ENCODE data around the gene MAP1B. TPM values are rescaled to one million over a fixed set of nuclear protein-coding genes. Genes with fewer than 3 reads are reported as not detected.

The MAP1B gene
- total RNA-seq, 4 donors from 2014 or later, result 38.9 to 57.5 (median 44.4) TPM

- intact Hi-C loops (cut with DNase I; ENCODE audit: low total_unique reads) (no loop called here), in situ Hi-C loops (cut with MboI; ENCODE audit: low pct_ligation_motif_present in 1 of 4, low pct_unique_long_range_greater_than_20kb in 1 of 4, low sequenced_read_pairs in 3 of 4) (no loop called here)
- H3K36me3 ChIP-seq, result no peaks in the 10 kb centered on the region
- peaks cover 0 to 13% (median 1%) of the 10 kb centered on the region in 4 donors for H3K4me1 ChIP-seq
- H3K27ac ChIP-seq, result peak overlapping the region; percentile 14 to 62 (median 38)
- TF ChIP-seq EP300 (IDR thresholded peaks at IDR 0.05; ENCODE audit: low read depth), result no peak
- no peak for TF ChIP-seq POLR2AphosphoS5 (IDR thresholded peaks at IDR 0.05)
- no peak overlapping the region for H3K4me3 ChIP-seq
- no peak for DNase-seq
- no peaks in the 10 kb centered on the region for H3K9me3 ChIP-seq
- no peaks in the 10 kb centered on the region for H3K27me3 ChIP-seq
Measured at GRCh38 chr5:72151169-72151568, 43.9 kb downstream of the MAP1B start.

- Histone ChIP-seq H3K27ac (peak overlapping the region; percentile 14 to 62 (median 42)), H3K36me3 (no peaks in the 10 kb centered on the region), H3K9me3 (no peaks in the 10 kb centered on the region), H3K4me1 (peaks cover 0 to 18% (median 1%) of the 10 kb centered on the region in 4 donors), H3K27me3 (no peaks in the 10 kb centered on the region), H3K4me3 (no peak overlapping the region)
- no peak for DNase-seq
- in situ Hi-C loops (cut with MboI; ENCODE audit: low pct_ligation_motif_present in 1 of 4, low pct_unique_long_range_greater_than_20kb in 1 of 4, low sequenced_read_pairs in 3 of 4) (no loop called here), intact Hi-C loops (cut with DNase I; ENCODE audit: low total_unique reads) (no loop called here)
- no peak for TF ChIP-seq CTCF (IDR thresholded peaks at IDR 0.05)
- TF ChIP-seq POLR2AphosphoS5 (IDR thresholded peaks at IDR 0.05), result peak in 2 of 3 donors; percentile 23 to 59
- 52 to 63% methylated on average over 1 of the region's 1 CpG for WGBS, 2 donors (ENCODE audit: low coverage in 1 of 2)
Measured at GRCh38 chr5:72151646-72152045, 44.4 kb downstream of the MAP1B start.

- no peaks in the 10 kb centered on the region for H3K9me3 ChIP-seq
- WGBS, 2 donors (ENCODE audit: low coverage in 1 of 2), result 79 to 100% methylated on average over 1 to 8 of the region's 8 CpGs
- no peak overlapping the region for H3K4me3 ChIP-seq
- peak overlapping the region; percentile 12 to 62 (median 42) for H3K27ac ChIP-seq
- no peaks in the 10 kb centered on the region for H3K27me3 ChIP-seq
- in situ Hi-C loops (cut with MboI; ENCODE audit: low pct_ligation_motif_present in 1 of 4, low pct_unique_long_range_greater_than_20kb in 1 of 4, low sequenced_read_pairs in 3 of 4) (no loop called here), intact Hi-C loops (cut with DNase I; ENCODE audit: low total_unique reads) (no loop called here)
- peaks cover 0 to 24% (median 5%) of the 10 kb centered on the region in 4 donors for H3K4me1 ChIP-seq
- TF ChIP-seq EP300 (IDR thresholded peaks at IDR 0.05; ENCODE audit: low read depth) (no peak), POLR2A (IDR thresholded peaks at IDR 0.05) (no peak), CTCF (IDR thresholded peaks at IDR 0.05) (no peak), POLR2AphosphoS5 (IDR thresholded peaks at IDR 0.05) (no peak)
- DNase-seq, result no peak
- H3K36me3 ChIP-seq, result no peaks in the 10 kb centered on the region
Measured at GRCh38 chr5:72152545-72152944, 45.3 kb downstream of the MAP1B start.

- in situ Hi-C loops (cut with MboI; ENCODE audit: low pct_ligation_motif_present in 1 of 4, low pct_unique_long_range_greater_than_20kb in 1 of 4, low sequenced_read_pairs in 3 of 4), result no loop called here
- no peak for DNase-seq
- intact Hi-C loops (cut with DNase I; ENCODE audit: low total_unique reads), result no loop called here
- H3K9me3 ChIP-seq, result no peaks in the 10 kb centered on the region
- WGBS, 2 donors (ENCODE audit: low coverage in 1 of 2), result 58 to 78% methylated on average over 4 of the region's 4 CpGs
- peaks cover 0 to 24% (median 6%) of the 10 kb centered on the region in 4 donors for H3K4me1 ChIP-seq
- TF ChIP-seq CTCF (IDR thresholded peaks at IDR 0.05), result no peak
- no peak for TF ChIP-seq EP300 (IDR thresholded peaks at IDR 0.05; ENCODE audit: low read depth)
- no peak for TF ChIP-seq POLR2AphosphoS5 (IDR thresholded peaks at IDR 0.05)
- TF ChIP-seq POLR2A (IDR thresholded peaks at IDR 0.05), result no peak
- no peaks in the 10 kb centered on the region for H3K36me3 ChIP-seq
- no peaks in the 10 kb centered on the region for H3K27me3 ChIP-seq
- peak overlapping the region in 1 of 4 donors; percentile 62 for H3K27ac ChIP-seq
- no peak overlapping the region for H3K4me3 ChIP-seq
Measured at GRCh38 chr5:72153551-72153950, 46.3 kb downstream of the MAP1B start.

GRCh38 chr5:72154076-72154756 is 46.9 kb downstream of the MAP1B start:
- no peak for TF ChIP-seq POLR2A (IDR thresholded peaks at IDR 0.05)
- no peak for TF ChIP-seq CTCF (IDR thresholded peaks at IDR 0.05)
- TF ChIP-seq EP300 (IDR thresholded peaks at IDR 0.05; ENCODE audit: low read depth), result no peak
- no peak for TF ChIP-seq POLR2AphosphoS5 (IDR thresholded peaks at IDR 0.05)
- Histone ChIP-seq H3K4me1 (peaks cover 0 to 24% (median 6%) of the 10 kb centered on the region in 4 donors), H3K27me3 (no peaks in the 10 kb centered on the region), H3K9me3 (no peaks in the 10 kb centered on the region), H3K27ac (peak overlapping the region in 1 of 4 donors; percentile 5), H3K36me3 (no peaks in the 10 kb centered on the region), H3K4me3 (no peak overlapping the region)
- intact Hi-C loops (cut with DNase I; ENCODE audit: low total_unique reads) (no loop called here), in situ Hi-C loops (cut with MboI; ENCODE audit: low pct_ligation_motif_present in 1 of 4, low pct_unique_long_range_greater_than_20kb in 1 of 4, low sequenced_read_pairs in 3 of 4) (no loop called here)
- no peak for DNase-seq
- WGBS, 2 donors (ENCODE audit: low coverage in 1 of 2), result 74 to 83% methylated on average over 2 to 5 of the region's 5 CpGs

Measured in transverse colon (tissue), 4 donors.